Suprapubic skin (tissue), 4 donors: ENCODE results near the gene GPX2. TPM values are rescaled to one million over a fixed set of nuclear protein-coding genes. Genes with fewer than 3 reads are reported as not detected.

Source experiments
- DNase-seq, 2 donors: peaks; one replicate each; pipeline ENCODE4 v3.0.0-alpha.2; 2019; ENCODE audit warnings: low spot score in 2 of 2
- H3K27ac ChIP-seq: fragments of 200-600 bp; sonication (generic); one replicate; pipeline ENCODE4 v1.5.1; 2019
- H3K27me3 ChIP-seq: fragments of 200-600 bp; sonication (generic); one replicate; pipeline ENCODE4 v1.5.1; 2019
- H3K36me3 ChIP-seq: fragments of 200-600 bp; sonication (generic); one replicate; pipeline ENCODE4 v1.5.1; 2019
- H3K4me1 ChIP-seq: fragments of 200-600 bp; sonication (generic); one replicate; pipeline ENCODE4 v1.5.1; 2019
- H3K4me3 ChIP-seq: fragments of 200-600 bp; sonication (generic); one replicate; pipeline ENCODE4 v1.5.1; 2019; ENCODE audit warnings: mild to moderate bottlenecking
- H3K9me3 ChIP-seq: fragments of 200-600 bp; sonication (generic); one replicate; pipeline ENCODE4 v1.5.1; 2019
- CTCF ChIP-seq, 2 donors: fragments of 200-600 bp in 1 of 2; fragments of 450-650 bp in 1 of 2; sonication (generic) in 1 of 2; IDR thresholded peaks; one replicate each; pipeline ENCODE4 v1.5.1; 2016 to 2019; ENCODE audit warnings: antibody characterized with exemption in 2 of 2, mild to moderate bottlenecking in 1 of 2, moderate library complexity in 1 of 2
- EP300 ChIP-seq: sonication (generic); formaldehyde crosslinking; IDR thresholded peaks from one replicate; pipeline ENCODE4 v1.6.1; 2017; ENCODE audit warnings: antibody characterized with exemption
- POLR2A ChIP-seq, 2 donors: fragments of 450-650 bp; IDR thresholded peaks; one replicate each; pipeline ENCODE4 v1.6.1; 2017; ENCODE audit warnings: antibody characterized with exemption in 2 of 2, mild to moderate bottlenecking in 2 of 2, moderate library complexity in 2 of 2
- POLR2AphosphoS5 ChIP-seq, 3 donors: sonication (generic); formaldehyde crosslinking; IDR thresholded peaks; one replicate each; pipeline ENCODE4 v1.6.1; 2017; ENCODE audit warnings: antibody characterized with exemption in 3 of 3
- WGBS: methylation state at CpG from one replicate; pipeline ENCODE4 v1.1.5; 2018; 5-methylcytosine and 5-hydroxymethylcytosine counted together
- total RNA-seq, 4 donors: library from RNA; depleted of rRNA; stranded (reverse); fragments of >200 nt; gene quantifications; one replicate each; pipeline ENCODE4 v1.1.0, GENCODE V29; 2016

The GPX2 gene
- total RNA-seq, 4 donors from 2014 or later, result 10.0 to 65.0 (median 27.6) TPM

- DNase-seq, result no peak
- no peak for TF ChIP-seq EP300
- no peak for TF ChIP-seq CTCF (IDR thresholded peaks at IDR 0.05)
- no peak for TF ChIP-seq POLR2A (IDR thresholded peaks at IDR 0.05)
- TF ChIP-seq POLR2AphosphoS5 (IDR thresholded peaks at IDR 0.05), result no peak
- 96% methylated on average over 1 of the region's 1 CpG for WGBS
- Histone ChIP-seq H3K4me1 (peaks cover 23% of the 10 kb centered on the region), H3K9me3 (no peaks in the 10 kb centered on the region), H3K27me3 (no peaks in the 10 kb centered on the region), H3K36me3 (no peaks in the 10 kb centered on the region), H3K27ac (no peak overlapping the region), H3K4me3 (no peak overlapping the region)
Measured at GRCh38 chr14:64912261-64912660, 30.3 kb downstream of the GPX2 start.

GRCh38 chr14:64910847-64911495 lies 31.6 kb downstream of the GPX2 start:
- Histone ChIP-seq H3K27me3 (no peaks in the 10 kb centered on the region), H3K27ac (no peak overlapping the region), H3K9me3 (no peaks in the 10 kb centered on the region), H3K36me3 (no peaks in the 10 kb centered on the region), H3K4me1 (peaks cover 17% of the 10 kb centered on the region), H3K4me3 (no peak overlapping the region)
- 29% methylated on average over 3 of the region's 3 CpGs for WGBS
- TF ChIP-seq POLR2A (IDR thresholded peaks at IDR 0.05) (no peak), CTCF (IDR thresholded peaks at IDR 0.05) (peak in 1 of 2 donors; percentile 31)
- no peak for DNase-seq

GRCh38 chr14:64906022-64906421 lies 36.5 kb downstream of the GPX2 start:
- Histone ChIP-seq H3K4me3 (no peak overlapping the region), H3K27ac (no peak overlapping the region), H3K27me3 (no peaks in the 10 kb centered on the region), H3K36me3 (no peaks in the 10 kb centered on the region), H3K4me1 (no peaks in the 10 kb centered on the region), H3K9me3 (no peaks in the 10 kb centered on the region)
- no peak for TF ChIP-seq CTCF (IDR thresholded peaks at IDR 0.05)
- TF ChIP-seq POLR2AphosphoS5 (IDR thresholded peaks at IDR 0.05), result no peak
- no peak for TF ChIP-seq EP300
- TF ChIP-seq POLR2A (IDR thresholded peaks at IDR 0.05), result no peak
- no peak for DNase-seq
- WGBS, result 40% methylated on average over 6 of the region's 6 CpGs

GRCh38 chr14:64899958-64900357 lies 42.6 kb downstream of the GPX2 start:
- Histone ChIP-seq H3K4me1 (no peaks in the 10 kb centered on the region), H3K36me3 (no peaks in the 10 kb centered on the region), H3K4me3 (no peak overlapping the region), H3K9me3 (no peaks in the 10 kb centered on the region), H3K27me3 (no peaks in the 10 kb centered on the region), H3K27ac (no peak overlapping the region)
- TF ChIP-seq CTCF (IDR thresholded peaks at IDR 0.05) (no peak), POLR2AphosphoS5 (IDR thresholded peaks at IDR 0.05) (no peak), EP300 (no peak), POLR2A (IDR thresholded peaks at IDR 0.05) (no peak)
- 82% methylated on average over 1 of the region's 1 CpG for WGBS
- no peak for DNase-seq

- Histone ChIP-seq H3K4me1 (no peaks in the 10 kb centered on the region), H3K27me3 (no peaks in the 10 kb centered on the region), H3K4me3 (no peak overlapping the region), H3K9me3 (no peaks in the 10 kb centered on the region), H3K36me3 (no peaks in the 10 kb centered on the region), H3K27ac (no peak overlapping the region)
- 41% methylated on average over 2 of the region's 2 CpGs for whole genome bisulfite sequencing
- peak; percentile 9 to 33 for TF ChIP-seq CTCF (IDR thresholded peaks at IDR 0.05)
- TF ChIP-seq EP300, result no peak
- no peak for TF ChIP-seq POLR2AphosphoS5 (IDR thresholded peaks at IDR 0.05)
- no peak for DNase-seq
Measured at GRCh38 chr14:64891839-64892375, 50.6 kb downstream of the GPX2 start.
